ENCODE measurements around the gene CRTAP. TPM values are rescaled to one million over a fixed set of nuclear protein-coding genes. Genes with fewer than 3 reads are reported as not detected.

CRTAP gene
- total and polyA plus RNA-seq, 11 donors: 16.1 to 148 (median 80.7) TPM

DNA sequence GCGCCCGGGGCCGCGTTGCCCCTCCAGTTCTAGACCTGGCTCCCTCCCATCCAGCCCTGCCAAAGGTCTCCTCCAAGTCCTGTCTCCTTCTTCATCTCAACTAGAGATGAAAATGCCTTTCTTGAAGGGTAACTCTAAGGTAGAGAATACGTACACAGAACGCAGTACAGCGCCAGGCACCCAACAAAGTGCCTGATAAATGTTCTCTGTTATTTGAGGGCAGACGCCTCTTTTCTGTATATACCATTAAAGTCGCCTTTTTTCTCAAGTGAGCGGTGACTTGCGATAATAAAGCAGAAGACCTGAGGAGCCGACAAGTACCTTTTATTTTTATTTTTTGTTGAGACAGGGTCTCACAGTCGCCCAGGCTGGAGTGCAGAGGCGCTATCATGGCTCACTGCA, 809 bp downstream of the CRTAP start:
- intact Hi-C loops (cut with DNase I): loop anchor here in 3 of 10 donors (2.0 to 10.0 kb wide), 2 partner anchors 18 to 680 kb away; partner anchors contain the start of genes GLB1 (in 2 of the 3), TMPPE (in 2 of the 3) and PDCD6IP (in 1 of the 3)
- Histone ChIP-seq H3K4me1 (peaks cover 0 to 44% (median 23%) of the 10 kb centered on the region in 12 donors), H3K36me3 (peaks cover 0 to 2% (median 0%) of the 10 kb centered on the region in 9 donors), H3K9me3 (no peaks in the 10 kb centered on the region), H3K27ac (peak overlapping the region; percentile 34 to 99 (median 97)), H3K4me3 (peak overlapping the region; percentile 57 to 98 (median 86)), H3K27me3 (no peaks in the 10 kb centered on the region)
- no peak for TF ChIP-seq POLR2A (IDR thresholded peaks at IDR 0.05)
- TF ChIP-seq, protein P1, sequence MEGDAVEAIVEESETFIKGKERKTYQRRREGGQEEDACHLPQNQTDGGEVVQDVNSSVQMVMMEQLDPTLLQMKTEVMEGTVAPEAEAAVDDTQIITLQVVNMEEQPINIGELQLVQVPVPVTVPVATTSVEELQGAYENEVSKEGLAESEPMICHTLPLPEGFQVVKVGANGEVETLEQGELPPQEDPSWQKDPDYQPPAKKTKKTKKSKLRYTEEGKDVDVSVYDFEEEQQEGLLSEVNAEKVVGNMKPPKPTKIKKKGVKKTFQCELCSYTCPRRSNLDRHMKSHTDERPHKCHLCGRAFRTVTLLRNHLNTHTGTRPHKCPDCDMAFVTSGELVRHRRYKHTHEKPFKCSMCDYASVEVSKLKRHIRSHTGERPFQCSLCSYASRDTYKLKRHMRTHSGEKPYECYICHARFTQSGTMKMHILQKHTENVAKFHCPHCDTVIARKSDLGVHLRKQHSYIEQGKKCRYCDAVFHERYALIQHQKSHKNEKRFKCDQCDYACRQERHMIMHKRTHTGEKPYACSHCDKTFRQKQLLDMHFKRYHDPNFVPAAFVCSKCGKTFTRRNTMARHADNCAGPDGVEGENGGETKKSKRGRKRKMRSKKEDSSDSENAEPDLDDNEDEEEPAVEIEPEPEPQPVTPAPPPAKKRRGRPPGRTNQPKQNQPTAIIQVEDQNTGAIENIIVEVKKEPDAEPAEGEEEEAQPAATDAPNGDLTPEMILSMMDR (IDR thresholded peaks at IDR 0.05): no peak
- ATAC-seq (peak in 1 of 4 donors; percentile 2), DNase-seq (no peak)
- 50 to 67% (median 52%) methylated on average over 10 to 14 of the region's 14 CpGs for WGBS, 4 donors

DNA sequence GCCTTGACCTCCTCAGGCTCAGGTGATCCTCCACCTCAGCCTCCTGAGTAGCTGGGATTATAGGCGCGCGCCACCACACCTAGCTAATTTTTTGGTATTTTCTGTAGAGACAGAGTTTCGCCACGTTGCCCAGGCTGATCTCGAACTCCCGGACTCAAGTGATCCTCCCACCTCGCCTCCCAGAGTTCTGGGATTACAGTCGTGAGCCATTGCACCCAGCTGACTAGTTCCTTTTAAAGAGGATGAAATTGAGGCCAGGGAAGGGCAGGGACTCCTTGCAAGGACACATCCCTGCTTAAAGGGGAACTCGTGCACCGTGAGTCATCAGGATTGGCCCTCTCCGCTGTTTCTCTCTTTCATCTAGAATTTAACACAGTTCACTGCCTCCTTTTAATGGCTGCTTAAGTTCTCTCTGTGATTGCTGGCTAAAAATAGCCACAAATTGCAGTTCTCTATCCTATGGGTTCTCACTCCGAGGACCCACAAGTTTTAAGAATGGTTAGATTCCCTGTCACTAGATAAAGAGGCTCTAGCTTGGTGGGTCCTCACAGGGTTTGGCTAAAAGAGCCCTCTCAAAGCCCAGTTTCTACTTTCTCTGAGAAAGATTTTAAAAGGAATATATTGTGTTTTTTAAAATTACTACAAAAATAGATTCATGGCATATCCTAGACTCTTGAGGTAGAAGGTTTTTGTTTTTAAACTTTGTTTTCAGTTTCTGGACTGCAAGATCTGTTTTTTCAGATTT, 1.4 kb downstream of the CRTAP start:
- Histone ChIP-seq H3K4me1 (peaks cover 0 to 44% (median 25%) of the 10 kb centered on the region in 12 donors), H3K36me3 (peaks cover 0 to 4% (median 3%) of the 10 kb centered on the region in 9 donors), H3K27ac (peak overlapping the region; percentile 66 to 99 (median 97)), H3K4me3 (peak overlapping the region; percentile 57 to 98 (median 86)), H3K9me3 (no peaks in the 10 kb centered on the region), H3K27me3 (no peaks in the 10 kb centered on the region)
- no peak for TF ChIP-seq POLR2A (IDR thresholded peaks at IDR 0.05)
- TF ChIP-seq, protein P1 (IDR thresholded peaks at IDR 0.05): no peak
- peak; percentile 61 to 78 (median 68) for ATAC-seq
- 45 to 52% (median 51%) methylated on average over 13 of the region's 13 CpGs for WGBS, 4 donors
- peak; percentile 63 to 82 (median 69) for DNase-seq
- intact Hi-C loops (cut with DNase I): loop anchor here in 3 of 10 donors (2.0 to 10.0 kb wide), 2 partner anchors 18 to 680 kb away; partner anchors contain the start of genes GLB1 (in 2 of the 3), TMPPE (in 2 of the 3) and PDCD6IP (in 1 of the 3)

DNA sequence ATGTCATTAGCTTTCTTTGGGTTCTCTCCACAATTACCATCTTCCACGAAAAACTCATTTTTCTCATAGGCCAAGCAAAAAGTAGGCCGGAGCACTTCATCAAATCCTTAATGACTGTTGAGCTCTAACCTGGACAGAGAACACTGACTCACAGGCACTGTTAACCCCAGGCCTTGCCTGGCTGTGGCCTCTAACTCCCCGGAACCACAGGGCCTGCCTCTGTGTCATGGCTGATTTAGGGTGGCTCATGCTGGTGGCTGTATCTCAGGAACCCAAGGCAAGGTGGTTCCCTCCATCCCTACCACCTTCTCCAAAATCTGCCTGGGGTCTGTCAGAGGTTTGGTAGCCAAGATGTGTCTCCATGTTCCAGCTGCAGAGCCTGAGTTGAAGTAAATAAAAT, 3.6 kb downstream of the CRTAP start:
- intact Hi-C loops (cut with DNase I): loop anchor here in 1 of 10 donors (10.0 kb wide), 1 partner anchor 677 kb away; the partner anchor contains the start of gene PDCD6IP
- no peak for ATAC-seq
- no peak for TF ChIP-seq POLR2A (IDR thresholded peaks at IDR 0.05)
- TF ChIP-seq, protein P1 (IDR thresholded peaks at IDR 0.05): no peak
- DNase-seq: no peak
- no peak overlapping the region for H3K4me3 ChIP-seq
- peaks cover 0 to 26% (median 20%) of the 10 kb centered on the region in 9 donors for H3K36me3 ChIP-seq
- no peaks in the 10 kb centered on the region for H3K9me3 ChIP-seq
- WGBS, 4 donors: 94 to 100% (median 94%) methylated on average over 3 of the region's 3 CpGs
- no peak overlapping the region for H3K27ac ChIP-seq
- H3K4me1 ChIP-seq: peaks cover 0 to 45% (median 25%) of the 10 kb centered on the region in 12 donors
- H3K27me3 ChIP-seq: no peaks in the 10 kb centered on the region

DNA sequence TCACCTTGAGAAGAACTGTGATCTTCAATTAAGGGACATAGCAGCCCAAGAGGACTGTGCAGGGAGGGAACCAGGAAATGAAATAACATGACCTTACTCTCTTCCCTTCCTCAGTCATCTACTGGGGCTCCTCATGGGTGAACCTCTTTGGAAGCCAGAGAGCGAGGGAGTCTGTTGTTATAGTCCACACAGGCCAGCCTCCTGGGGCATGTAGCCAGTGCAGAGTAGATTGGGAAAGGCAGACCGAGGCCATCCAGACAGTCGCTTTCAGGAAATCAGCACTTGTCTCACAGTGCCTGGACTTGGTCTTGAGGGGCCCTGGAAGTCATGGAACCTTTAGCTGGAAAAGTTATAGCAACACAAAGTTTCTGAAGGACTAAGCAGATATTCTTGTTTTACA, 6.1 kb downstream of the CRTAP start:
- intact Hi-C loops (cut with DNase I): loop anchor here in 1 of 10 donors (10.0 kb wide), 1 partner anchor 675 kb away; the partner anchor contains the start of gene PDCD6IP
- peaks cover 0 to 33% (median 16%) of the 10 kb centered on the region in 12 donors for H3K4me1 ChIP-seq
- peak overlapping the region in 1 of 12 donors; percentile 4 for H3K27ac ChIP-seq
- H3K27me3 ChIP-seq: no peaks in the 10 kb centered on the region
- no peaks in the 10 kb centered on the region for H3K9me3 ChIP-seq
- WGBS, 4 donors: 47 to 68% (median 58%) methylated on average over 3 of the region's 3 CpGs
- peaks cover 0 to 50% (median 42%) of the 10 kb centered on the region in 9 donors for H3K36me3 ChIP-seq
- TF ChIP-seq, protein P1 (IDR thresholded peaks at IDR 0.05): no peak
- no peak for TF ChIP-seq POLR2A (IDR thresholded peaks at IDR 0.05)
- no peak for DNase-seq
- ATAC-seq: no peak
- H3K4me3 ChIP-seq: no peak overlapping the region
